Activated T-cell treated with anti-CD3 and anti-CD28 coated beads, Interleukin-2, amount 50 U/mL, for 48 hours (primary cell): ENCODE measurements around the gene PLEKHA4.
"Not testable (repeated sequence)": the region's sequence is repeated elsewhere in the genome, so short reads cannot be mapped to it uniquely, and the experiment has no call there.

Source experiments
- DNase-seq, 2 experiments: peaks; one replicate each; pipeline ENCODE4 v3.0.0-alpha.2; 2020

PLEKHA4 gene, protein sequence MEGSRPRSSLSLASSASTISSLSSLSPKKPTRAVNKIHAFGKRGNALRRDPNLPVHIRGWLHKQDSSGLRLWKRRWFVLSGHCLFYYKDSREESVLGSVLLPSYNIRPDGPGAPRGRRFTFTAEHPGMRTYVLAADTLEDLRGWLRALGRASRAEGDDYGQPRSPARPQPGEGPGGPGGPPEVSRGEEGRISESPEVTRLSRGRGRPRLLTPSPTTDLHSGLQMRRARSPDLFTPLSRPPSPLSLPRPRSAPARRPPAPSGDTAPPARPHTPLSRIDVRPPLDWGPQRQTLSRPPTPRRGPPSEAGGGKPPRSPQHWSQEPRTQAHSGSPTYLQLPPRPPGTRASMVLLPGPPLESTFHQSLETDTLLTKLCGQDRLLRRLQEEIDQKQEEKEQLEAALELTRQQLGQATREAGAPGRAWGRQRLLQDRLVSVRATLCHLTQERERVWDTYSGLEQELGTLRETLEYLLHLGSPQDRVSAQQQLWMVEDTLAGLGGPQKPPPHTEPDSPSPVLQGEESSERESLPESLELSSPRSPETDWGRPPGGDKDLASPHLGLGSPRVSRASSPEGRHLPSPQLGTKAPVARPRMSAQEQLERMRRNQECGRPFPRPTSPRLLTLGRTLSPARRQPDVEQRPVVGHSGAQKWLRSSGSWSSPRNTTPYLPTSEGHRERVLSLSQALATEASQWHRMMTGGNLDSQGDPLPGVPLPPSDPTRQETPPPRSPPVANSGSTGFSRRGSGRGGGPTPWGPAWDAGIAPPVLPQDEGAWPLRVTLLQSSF

DNA sequence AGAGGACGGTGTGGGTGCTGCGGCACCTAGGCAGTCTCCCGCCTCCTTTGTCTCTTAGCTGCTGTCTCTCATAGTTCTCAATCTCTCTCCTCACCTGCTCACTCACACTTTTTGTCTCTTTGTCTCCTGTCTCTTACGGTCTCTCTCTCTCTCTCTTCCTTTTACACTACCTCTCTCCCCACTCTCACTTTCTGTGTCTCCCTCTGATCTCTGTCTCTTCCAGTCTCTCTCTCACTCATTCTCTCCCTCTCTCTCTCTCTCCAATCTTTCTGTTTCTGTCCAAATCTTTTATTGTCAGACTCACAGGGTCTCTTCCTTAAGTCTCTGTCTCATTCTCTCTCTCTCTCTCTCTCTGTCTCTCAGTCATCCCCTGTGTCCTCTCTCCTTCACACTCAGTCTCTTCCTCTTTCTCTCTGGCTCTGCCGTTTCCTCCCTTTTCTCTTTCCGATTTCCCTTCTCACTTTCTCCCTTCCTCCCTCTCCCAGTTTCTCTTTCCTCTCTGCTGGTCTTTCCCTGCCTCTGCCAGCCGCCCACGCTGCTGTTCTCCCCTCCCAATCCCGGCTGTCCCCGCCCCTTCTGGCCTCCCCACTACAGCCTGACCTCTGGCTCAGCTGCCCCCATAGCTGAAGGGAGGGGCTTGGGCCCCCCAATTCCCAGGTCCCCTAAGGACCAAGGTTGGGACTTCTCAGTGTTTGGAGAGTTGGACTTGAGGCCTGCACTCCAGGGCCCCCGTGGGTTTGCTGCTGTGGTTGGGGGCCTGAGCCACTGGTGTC is at the start of gene PLEKHA4:
PLEKHA4 (minus strand) TSS at position 504 of the 773 bp plus-strand sequence. CDS start 997 bp downstream, outside the sequence.
- DNase-seq, result no peak

- no peak for DNase-seq
These were observed 49.7 kb upstream of the PLEKHA4 start for GRCh38 chr19:48918071-48918470.

GRCh38 chr19:48915757-48916156 is 47.3 kb upstream of the PLEKHA4 start:
- DNase-seq, result no peak

GRCh38 chr19:48914181-48914580 is 45.8 kb upstream of the PLEKHA4 start:
- no peak for DNase-seq

GRCh38 chr19:48913114-48913889 is 44.9 kb upstream of the PLEKHA4 start:
- DNase-seq, result no peak

GRCh38 chr19:48910803-48911202 is 42.4 kb upstream of the PLEKHA4 start:
- no peak for DNase-seq

- DNase-seq, result not testable (repeated sequence)
These were observed 41.1 kb upstream of the PLEKHA4 start for GRCh38 chr19:48909424-48910077.

DNA sequence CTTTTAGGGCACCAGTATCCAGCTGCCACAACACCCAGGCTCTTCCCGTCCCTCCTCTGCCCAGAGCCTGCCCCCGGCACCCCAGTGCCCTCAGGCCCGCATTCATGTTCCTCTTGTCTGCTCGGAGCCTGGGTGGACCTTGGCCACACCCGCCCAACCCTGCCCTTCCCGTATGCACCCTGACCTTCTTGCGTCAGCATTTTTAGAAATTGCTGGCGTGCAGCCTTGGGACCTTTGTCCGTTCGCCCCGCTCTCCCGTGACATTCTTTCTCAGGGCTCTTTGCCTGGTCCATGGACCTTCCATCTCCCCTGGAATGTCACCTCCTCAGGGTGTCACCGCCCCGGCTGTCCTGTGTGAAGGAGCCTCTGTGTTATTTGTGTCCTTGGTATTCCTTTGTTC is 39.3 kb upstream of the PLEKHA4 start:
- no peak for DNase-seq

DNA sequence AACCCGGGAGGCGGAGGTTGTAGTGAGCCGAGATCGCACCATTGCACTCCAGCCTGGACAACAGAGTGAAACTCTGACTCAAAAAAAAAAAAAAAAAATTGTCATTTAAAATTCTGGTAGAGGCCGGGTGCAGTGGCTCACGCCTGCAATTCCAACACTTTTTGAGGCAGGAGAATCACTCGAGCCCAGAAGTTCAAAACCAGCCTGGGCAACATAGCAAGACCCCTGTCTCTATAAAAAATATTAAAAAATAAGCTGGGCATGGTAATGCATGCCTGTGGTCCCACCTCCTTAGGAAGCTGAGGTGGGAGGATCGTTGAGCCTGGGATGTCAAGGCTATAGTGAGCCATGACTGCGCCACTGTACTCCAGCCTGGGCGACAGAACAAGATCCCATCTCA is 37.9 kb upstream of the PLEKHA4 start:
- no peak for DNase-seq

DNA sequence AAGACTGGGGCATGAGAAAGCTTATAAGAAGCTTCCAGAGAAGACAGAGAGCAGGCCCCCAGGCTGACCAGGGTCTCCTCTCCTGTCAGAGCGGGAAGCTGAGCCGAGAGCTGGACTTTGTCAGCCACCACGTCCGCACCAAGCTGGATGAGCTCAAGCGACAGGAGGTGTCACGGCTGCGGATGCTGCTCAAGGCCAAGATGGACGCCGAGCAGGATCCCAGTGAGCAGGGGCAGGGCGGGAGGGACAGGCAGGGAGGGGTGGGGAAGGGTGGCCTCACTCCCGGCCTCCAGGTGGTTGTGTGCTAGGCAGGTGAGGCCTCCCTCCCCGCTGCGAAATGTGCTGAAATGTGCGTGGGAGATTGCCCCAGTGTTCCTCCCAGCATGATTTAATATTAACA is 37.2 kb upstream of the PLEKHA4 start:
- DNase-seq, result no peak

GRCh38 chr19:48903788-48904187 is 35.4 kb upstream of the PLEKHA4 start:
- DNase-seq, result not testable (repeated sequence)

GRCh38 chr19:48902291-48902690 is 33.9 kb upstream of the PLEKHA4 start:
- not testable (repeated sequence) for DNase-seq

DNA sequence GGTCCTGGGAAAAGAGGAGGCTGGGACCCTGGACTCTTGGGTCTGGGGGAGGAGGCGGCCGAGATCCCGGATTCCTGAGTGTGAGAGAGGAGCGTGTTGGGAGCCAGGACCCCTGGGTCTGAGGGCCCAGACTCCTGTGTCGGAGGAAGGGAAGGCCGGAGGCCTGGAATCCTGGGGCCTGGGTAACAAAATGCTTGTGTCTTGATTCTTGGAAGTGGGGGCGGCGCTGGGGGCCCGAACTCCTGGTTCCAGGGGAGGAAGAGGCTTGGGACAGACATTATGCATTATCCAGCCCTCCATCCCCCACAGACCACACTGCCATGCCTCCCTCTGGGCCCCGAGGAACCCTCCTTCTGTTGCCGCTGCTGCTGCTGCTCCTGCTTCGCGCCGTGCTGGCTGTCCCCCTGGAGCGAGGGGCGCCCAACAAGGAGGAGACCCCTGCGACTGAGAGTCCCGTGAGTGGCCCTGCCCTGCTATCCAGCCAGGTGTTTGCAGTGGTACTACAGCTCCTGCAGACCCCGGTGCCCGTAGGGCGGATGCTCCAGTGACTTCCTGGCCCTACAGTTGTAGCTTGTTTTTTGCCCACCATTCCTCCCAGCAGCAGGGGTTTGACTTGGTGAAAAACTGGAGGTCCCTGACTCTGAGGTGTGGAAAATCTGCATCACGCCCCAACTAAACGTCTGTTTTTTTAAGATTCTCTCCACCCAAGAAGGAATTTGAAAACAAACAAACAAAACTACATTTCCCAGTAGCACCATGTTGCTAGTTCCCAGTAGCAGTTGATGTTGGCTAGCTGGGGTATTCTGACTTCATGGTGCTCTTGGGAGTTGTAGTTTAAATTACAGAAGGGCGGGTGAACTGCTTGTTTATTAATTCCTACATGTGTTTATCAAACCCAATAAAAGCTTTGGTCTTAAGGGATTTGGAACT is 32.3 kb upstream of the PLEKHA4 start:
- DNase-seq, result peak; percentile 41 to 50

GRCh38 chr19:48899781-48900476 is 31.5 kb upstream of the PLEKHA4 start, which contains the start of gene NUCB1:
NUCB1 (plus strand) TSS chr19:48900312; CDS start chr19:48900797, 485 bp downstream.
- peak; percentile 100 for DNase-seq

DNA sequence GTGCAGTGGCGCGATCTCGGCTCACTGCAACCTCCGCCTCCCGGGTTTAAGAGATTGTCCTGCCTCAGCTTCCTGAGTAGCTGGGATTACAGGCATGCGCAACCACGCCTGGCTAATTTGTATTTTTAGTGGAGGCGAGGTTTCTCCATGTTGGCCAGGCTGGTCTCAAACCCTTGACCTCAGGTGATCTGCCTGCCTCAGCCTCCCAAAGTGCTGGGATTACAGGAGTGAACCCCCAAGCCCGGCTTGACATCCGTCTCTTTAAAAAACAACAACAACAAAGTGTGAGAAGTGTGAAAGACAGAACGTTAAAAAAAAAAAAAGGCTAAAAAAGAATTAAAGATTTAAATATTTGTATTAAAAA is 31.0 kb upstream of the PLEKHA4 start:
- DNase-seq, result not testable (repeated sequence)

DNA sequence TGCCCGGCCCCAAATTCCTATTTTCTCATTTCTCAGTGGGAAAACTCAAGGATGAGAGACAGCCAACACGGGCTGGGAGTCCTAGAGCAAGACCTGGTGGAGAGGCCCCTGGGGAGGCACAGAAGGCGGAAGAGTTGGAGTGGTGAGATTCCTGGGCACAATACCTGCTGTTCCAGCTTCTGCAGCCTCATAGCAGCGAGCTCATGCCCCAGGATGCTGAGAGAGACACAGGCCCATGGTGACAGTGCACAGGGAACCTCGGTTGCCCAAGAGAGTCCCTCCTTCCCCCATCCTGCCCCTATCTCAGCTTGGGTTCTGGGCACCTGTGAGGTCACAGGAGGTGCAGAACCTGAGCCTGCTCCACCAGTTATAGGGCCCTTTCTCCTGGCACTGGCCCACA is 28.8 kb upstream of the PLEKHA4 start:
- DNase-seq, result no peak

DNA sequence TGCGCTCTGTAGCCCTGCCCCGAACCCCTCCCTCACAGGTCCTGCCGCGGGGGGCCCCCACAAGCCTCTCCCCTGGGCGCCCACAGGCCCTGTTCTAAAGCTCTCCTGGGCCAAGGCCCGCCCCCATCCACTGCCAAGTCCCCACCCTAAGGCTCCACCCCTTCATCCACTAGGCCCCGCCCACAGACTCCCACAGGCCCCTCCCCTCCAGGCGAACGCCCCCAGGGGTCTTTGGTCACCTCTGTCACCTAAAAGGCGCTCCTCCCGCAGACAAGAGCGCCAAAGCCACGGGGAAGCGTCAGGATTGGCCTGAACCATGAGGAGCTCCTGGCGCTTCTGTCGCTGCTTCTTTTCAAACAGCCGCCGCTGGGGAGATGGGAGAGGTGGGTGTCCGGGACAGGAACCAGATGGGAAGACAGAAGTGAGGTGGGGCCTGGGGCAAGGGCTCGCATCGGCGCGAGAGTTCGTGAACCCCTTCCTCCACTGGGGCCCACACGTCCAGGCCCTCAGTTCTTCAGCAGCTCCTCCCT is 27.8 kb upstream of the PLEKHA4 start:
- DNase-seq, result peak; percentile 69 to 71

GRCh38 chr19:48895226-48895625 is 26.8 kb upstream of the PLEKHA4 start:
- no peak for DNase-seq

- DNase-seq, result no peak
These were observed 22.1 kb upstream of the PLEKHA4 start for GRCh38 chr19:48890551-48890950.

DNA sequence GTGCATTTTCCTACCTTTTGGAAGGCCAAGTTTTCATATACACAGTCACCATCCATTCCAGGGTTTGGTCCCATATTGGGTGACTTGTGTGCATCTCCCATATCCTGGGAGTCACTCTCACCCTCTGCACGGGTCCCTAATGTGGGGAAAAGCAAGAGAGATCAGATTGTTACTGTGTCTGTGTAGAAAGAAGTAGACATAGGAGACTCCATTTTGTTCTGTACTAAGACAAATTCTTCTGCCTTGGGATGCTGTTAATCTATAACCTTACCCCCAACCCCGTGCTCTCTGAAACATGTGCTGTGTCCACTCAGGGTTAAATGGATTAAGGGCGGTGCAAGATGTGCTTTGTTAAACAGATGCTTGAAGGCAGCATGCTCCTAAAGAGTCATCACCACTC is 21.1 kb upstream of the PLEKHA4 start:
- DNase-seq, result not testable (repeated sequence)
